ENCODE measurements around the gene BMI1. TPM values are rescaled to one million over a fixed set of nuclear protein-coding genes. Genes with fewer than 3 reads are reported as not detected.

Gene BMI1
- 10 to 100 TPM; 40.7 to 78.5 (median 68.2) TPM for total RNA-seq
- polyA plus RNA-seq: 10 to 100 TPM; 16.7 to 88.5 (median 24.1) TPM
- long read RNA-seq, donor 1, transcript BMI1-201 (10 exons, 3,428 nt): major isoform, 12 of 12 reads
- long read RNA-seq, donor 1, partial matches to known transcripts: 0 of 12 reads
- long read RNA-seq, donor 1, other reads (novel, unspliced or antisense): 0 of 12 reads
- long read RNA-seq, donor 2, partial matches to known transcripts: 13 of 16 reads
- long read RNA-seq, donor 2, other reads (novel, unspliced or antisense): 0 of 16 reads
- long read RNA-seq, donor 3, transcript BMI1-201 (10 exons, 3,428 nt): major isoform, 9 of 9 reads
- long read RNA-seq, donor 3, partial matches to known transcripts: 0 of 9 reads
- long read RNA-seq, donor 3, other reads (novel, unspliced or antisense): 0 of 9 reads
- long read RNA-seq, donor 4, transcript BMI1-201 (10 exons, 3,428 nt): major isoform, 5 of 8 reads
- long read RNA-seq, donor 4, partial matches to known transcripts: 1 of 8 reads
- long read RNA-seq, donor 4, other reads (novel, unspliced or antisense): 2 of 8 reads
- long read RNA-seq, donor 5, transcript BMI1-201 (10 exons, 3,428 nt): major isoform, 45 of 64 reads
- long read RNA-seq, donor 5, partial matches to known transcripts: 3 of 64 reads
- long read RNA-seq, donor 5, other reads (novel, unspliced or antisense): 16 of 64 reads
- long read RNA-seq, donor 6, partial matches to known transcripts: 0 of 1 reads
- long read RNA-seq, donor 6, other reads (novel, unspliced or antisense): 1 of 1 reads
- long read RNA-seq, donor 7, transcript BMI1-201 (10 exons, 3,428 nt): major isoform, 5 of 7 reads
- long read RNA-seq, donor 7, partial matches to known transcripts: 0 of 7 reads
- long read RNA-seq, donor 7, other reads (novel, unspliced or antisense): 0 of 7 reads
- long read RNA-seq, donor 8, transcript BMI1-201 (10 exons, 3,428 nt): major isoform, 10 of 10 reads
- long read RNA-seq, donor 8, partial matches to known transcripts: 0 of 10 reads
- long read RNA-seq, donor 8, other reads (novel, unspliced or antisense): 0 of 10 reads
- long read RNA-seq, donor 9, partial matches to known transcripts: 0 of 5 reads
- long read RNA-seq, donor 9, other reads (novel, unspliced or antisense): 0 of 5 reads
- long read RNA-seq, donor 10, transcript BMI1-201 (10 exons, 3,428 nt): major isoform, 10 of 11 reads
- long read RNA-seq, donor 10, partial matches to known transcripts: 0 of 11 reads
- long read RNA-seq, donor 10, other reads (novel, unspliced or antisense): 0 of 11 reads

GRCh38 chr10:22320591-22321155, at the start of gene BMI1:
Gene BMI1 (plus strand): TSS chr10:22321099. CDS start chr10:22326450, 5,351 bp downstream.
- WGBS, 4 donors: 0 to 1% (median 0%) methylated on average over 5 to 83 of the region's 85 CpGs; no CpG with 5 or more reads in 1 of the 4 donors
- H3K4me1 ChIP-seq (replicated peaks in 1 of 2): peaks cover 18 to 52% of the 10 kb centered on the region in 2 donors

GRCh38 chr10:22271786-22272185, 49.1 kb upstream of the BMI1 start:
- H3K9me3 ChIP-seq (replicated peaks in 1 of 3): peaks cover 0 to 4% (median 0%) of the 10 kb centered on the region in 3 donors
- 89 to 98% (median 92%) methylated on average over 5 to 6 of the region's 6 CpGs for WGBS, 4 donors
- H3K4me3 ChIP-seq: no peak overlapping the region
- peaks cover 10% of the 10 kb centered on the region for H3K27me3 ChIP-seq
- H3K27ac ChIP-seq: no peak overlapping the region
- H3K4me1 ChIP-seq (replicated peaks in 1 of 2): no peaks in the 10 kb centered on the region
- no peak for DNase-seq
- no peak for TF ChIP-seq CTCF (IDR thresholded peaks at IDR 0.05)
- TF ChIP-seq POLR2A (IDR thresholded peaks at IDR 0.05): no peak
- intact Hi-C loops (cut with DNase I): no loop called here
- no peaks in the 10 kb centered on the region for H3K36me3 ChIP-seq (replicated peaks in 1 of 2)

More at GRCh38 chr10:22320591-22321155, at the start of gene BMI1:
- TF ChIP-seq CTCF (IDR thresholded peaks at IDR 0.05) (no peak), POLR2A (IDR thresholded peaks at IDR 0.05) (no peak)
- H3K4me3 ChIP-seq: peak within 1 kb of the TSS; percentile 73 to 94 (median 86)
- intact Hi-C loops (cut with DNase I): no loop called here
- peak within 1 kb of the TSS; percentile 86 to 97 (median 94) for H3K27ac ChIP-seq
- no peaks in the 10 kb centered on the region for H3K9me3 ChIP-seq (replicated peaks in 1 of 3)
- H3K27me3 ChIP-seq: no peaks in the 10 kb centered on the region
- no peaks in the 10 kb centered on the region for H3K36me3 ChIP-seq (replicated peaks in 1 of 2)
- DNase-seq: peak; percentile 83 to 90 (median 84)

GRCh38 chr10:22278441-22278782, 42.5 kb upstream of the BMI1 start:
- intact Hi-C loops (cut with DNase I): no loop called here
- 98 to 100% (median 99%) methylated on average over 4 of the region's 4 CpGs for WGBS, 4 donors

More at GRCh38 chr10:22278441-22278782, 42.5 kb upstream of the BMI1 start:
- H3K27me3 ChIP-seq: peaks cover 8% of the 10 kb centered on the region
- no peaks in the 10 kb centered on the region for H3K4me1 ChIP-seq (replicated peaks in 1 of 2)
- DNase-seq: no peak
- H3K4me3 ChIP-seq: no peak overlapping the region
- TF ChIP-seq CTCF (IDR thresholded peaks at IDR 0.05) (no peak), POLR2A (IDR thresholded peaks at IDR 0.05) (no peak)
- H3K36me3 ChIP-seq (replicated peaks in 1 of 2): no peaks in the 10 kb centered on the region
- H3K27ac ChIP-seq: no peak overlapping the region
- peaks cover 0 to 4% (median 0%) of the 10 kb centered on the region in 3 donors for H3K9me3 ChIP-seq (replicated peaks in 1 of 3)
